Osteoblast (primary cell): Measurements from ENCODE around the gene SAMD9L. TPM values are rescaled to one million over a fixed set of nuclear protein-coding genes. Genes with fewer than 3 reads are reported as not detected.

Experiments
- DNase-seq: peaks from one replicate; pipeline ENCODE4 v3.0.0; 2011; ENCODE audit warnings: low spot score, mixed read lengths; ENCODE audit not compliant: insufficient read length; ENCODE audit errors: missing footprints
- H2AFZ ChIP-seq: 2 replicates; pipeline ENCODE4 v1.6.0; 2011; ENCODE audit warnings: mild to moderate bottlenecking, low read length
- H3K27ac ChIP-seq: 2 replicates; pipeline ENCODE4 v1.5.1; 2011; ENCODE audit warnings: mild to moderate bottlenecking, low read depth, low read length, moderate library complexity
- H3K27me3 ChIP-seq: 2 replicates; pipeline ENCODE4 v1.6.0; 2012; ENCODE audit warnings: mild to moderate bottlenecking, control low read depth, inconsistent platforms, low read length, moderate library complexity; ENCODE audit not compliant: insufficient read depth
- H3K36me3 ChIP-seq: 2 replicates; pipeline ENCODE4 v1.5.1; 2011; ENCODE audit warnings: mild to moderate bottlenecking, low read length, control low read depth, moderate library complexity; ENCODE audit not compliant: insufficient read depth
- H3K4me1 ChIP-seq: 2 replicates; pipeline ENCODE4 v1.5.1; 2011; ENCODE audit warnings: mild to moderate bottlenecking, low read length, control low read depth, moderate library complexity; ENCODE audit not compliant: insufficient read depth
- H3K4me2 ChIP-seq: 2 replicates; pipeline ENCODE4 v1.6.0; 2011; ENCODE audit warnings: mild to moderate bottlenecking, low read length; ENCODE audit not compliant: insufficient read depth
- H3K4me3 ChIP-seq: fragments of 200-600 bp; sonication (generic); 3 replicates; pipeline ENCODE4 v1.5.1; 2012; ENCODE audit warnings: mild to moderate bottlenecking, low read length, inconsistent platforms; ENCODE audit not compliant: insufficient read depth
- H3K79me2 ChIP-seq: 2 replicates; pipeline ENCODE4 v1.6.0; 2012; ENCODE audit warnings: mild to moderate bottlenecking, low read length, control low read depth, inconsistent platforms; ENCODE audit not compliant: insufficient read depth
- H3K9me3 ChIP-seq: 2 replicates; pipeline ENCODE4 v1.5.1; 2011; ENCODE audit warnings: low read depth, low read length, control low read depth
- H4K20me1 ChIP-seq: 2 replicates; pipeline ENCODE4 v1.6.0; 2012; ENCODE audit warnings: mild to moderate bottlenecking, low read length, control low read depth; ENCODE audit not compliant: insufficient read depth
- total RNA-seq: library from RNA; depleted of rRNA; stranded (reverse); fragments of >200 nt; gene quantifications from 2 replicates; pipeline ENCODE4 v1.2.3, GENCODE V29; 2012
- TF ChIP-seq, protein P1 (sequence below): IDR thresholded peaks from 2 replicates; pipeline ENCODE4 v1.5.1; 2011; ENCODE audit warnings: mild to moderate bottlenecking, low read depth, low read length, moderate library complexity; ENCODE audit errors: extremely low read depth

Gene SAMD9L
- total RNA-seq, 1 donor: 25.0 TPM

DNA sequence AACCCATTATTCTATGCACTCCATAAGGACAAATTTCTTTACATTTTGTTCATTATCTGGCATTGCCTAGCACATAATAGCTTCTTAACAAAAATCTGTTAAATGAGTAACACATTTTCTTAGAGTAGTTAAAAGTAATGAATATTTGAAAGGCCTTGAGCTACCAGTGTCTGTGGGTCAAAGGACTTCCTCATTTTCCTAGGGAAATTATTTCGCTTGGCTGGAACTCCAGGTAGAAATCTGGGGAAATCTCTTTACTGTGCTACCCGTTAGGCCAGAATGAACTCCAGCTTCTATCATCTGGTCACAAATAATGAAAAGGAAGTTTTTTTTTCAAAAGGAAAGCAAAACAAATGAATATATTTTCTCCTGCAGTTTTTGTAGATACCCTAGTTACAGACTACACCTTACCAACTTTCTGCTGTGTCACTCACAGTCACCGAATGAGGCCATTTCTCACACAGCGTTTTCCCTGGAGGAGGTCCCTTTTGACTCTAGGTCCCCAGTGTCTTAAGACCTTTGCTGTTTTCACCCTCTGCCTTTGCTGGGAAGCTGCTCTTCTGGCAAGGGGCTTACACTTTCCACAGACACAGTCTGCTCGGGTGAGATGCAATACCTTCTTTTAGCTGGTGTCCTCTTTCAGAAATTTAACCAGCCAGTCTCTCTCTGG, 1.6 kb downstream of the SAMD9L start:
- no peak for DNase-seq
- peaks cover 2% of the 10 kb centered on the region for H3K79me2 ChIP-seq
- TF ChIP-seq, protein P1, sequence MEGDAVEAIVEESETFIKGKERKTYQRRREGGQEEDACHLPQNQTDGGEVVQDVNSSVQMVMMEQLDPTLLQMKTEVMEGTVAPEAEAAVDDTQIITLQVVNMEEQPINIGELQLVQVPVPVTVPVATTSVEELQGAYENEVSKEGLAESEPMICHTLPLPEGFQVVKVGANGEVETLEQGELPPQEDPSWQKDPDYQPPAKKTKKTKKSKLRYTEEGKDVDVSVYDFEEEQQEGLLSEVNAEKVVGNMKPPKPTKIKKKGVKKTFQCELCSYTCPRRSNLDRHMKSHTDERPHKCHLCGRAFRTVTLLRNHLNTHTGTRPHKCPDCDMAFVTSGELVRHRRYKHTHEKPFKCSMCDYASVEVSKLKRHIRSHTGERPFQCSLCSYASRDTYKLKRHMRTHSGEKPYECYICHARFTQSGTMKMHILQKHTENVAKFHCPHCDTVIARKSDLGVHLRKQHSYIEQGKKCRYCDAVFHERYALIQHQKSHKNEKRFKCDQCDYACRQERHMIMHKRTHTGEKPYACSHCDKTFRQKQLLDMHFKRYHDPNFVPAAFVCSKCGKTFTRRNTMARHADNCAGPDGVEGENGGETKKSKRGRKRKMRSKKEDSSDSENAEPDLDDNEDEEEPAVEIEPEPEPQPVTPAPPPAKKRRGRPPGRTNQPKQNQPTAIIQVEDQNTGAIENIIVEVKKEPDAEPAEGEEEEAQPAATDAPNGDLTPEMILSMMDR: no peak
- peaks cover 19% of the 10 kb centered on the region for H3K4me1 ChIP-seq
- H3K4me2 ChIP-seq: peak overlapping the region; percentile 94
- peak overlapping the region; percentile 13 for H3K27ac ChIP-seq
- H2AFZ ChIP-seq: peak overlapping the region; percentile 92
- no peaks in the 10 kb centered on the region for H3K9me3 ChIP-seq
- no peaks in the 10 kb centered on the region for H4K20me1 ChIP-seq
- no peaks in the 10 kb centered on the region for H3K27me3 ChIP-seq
- H3K36me3 ChIP-seq: peaks cover 4% of the 10 kb centered on the region
- peak overlapping the region; percentile 73 for H3K4me3 ChIP-seq

DNA sequence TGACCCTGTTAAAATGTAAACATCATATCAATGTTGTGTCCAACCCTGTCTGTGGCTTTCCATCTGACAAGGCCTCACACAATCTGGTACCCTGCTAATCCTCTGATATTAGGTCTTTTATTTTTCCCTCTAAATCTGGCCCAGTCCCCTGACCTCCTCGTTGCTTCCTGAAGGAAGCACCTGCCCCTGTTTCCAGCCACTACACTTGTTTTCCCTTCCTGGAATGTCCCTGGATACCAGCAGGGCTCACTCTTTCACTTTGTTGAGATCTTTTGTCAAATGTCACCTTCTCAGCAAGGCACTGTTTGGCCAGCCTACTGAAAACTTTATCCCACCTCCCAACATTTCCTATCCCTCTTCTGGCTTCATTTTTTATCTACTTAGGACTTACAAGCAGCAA, 2.1 kb downstream of the SAMD9L start:
- no peak overlapping the region for H3K4me3 ChIP-seq
- H3K4me2 ChIP-seq: no peak overlapping the region
- peaks cover 2% of the 10 kb centered on the region for H3K79me2 ChIP-seq
- H4K20me1 ChIP-seq: no peaks in the 10 kb centered on the region
- TF ChIP-seq, protein P1: no peak
- no peaks in the 10 kb centered on the region for H3K27me3 ChIP-seq
- peaks cover 4% of the 10 kb centered on the region for H3K36me3 ChIP-seq
- H3K9me3 ChIP-seq: no peaks in the 10 kb centered on the region
- H3K27ac ChIP-seq: no peak overlapping the region
- DNase-seq: no peak
- no peak overlapping the region for H2AFZ ChIP-seq
- peaks cover 19% of the 10 kb centered on the region for H3K4me1 ChIP-seq

DNA sequence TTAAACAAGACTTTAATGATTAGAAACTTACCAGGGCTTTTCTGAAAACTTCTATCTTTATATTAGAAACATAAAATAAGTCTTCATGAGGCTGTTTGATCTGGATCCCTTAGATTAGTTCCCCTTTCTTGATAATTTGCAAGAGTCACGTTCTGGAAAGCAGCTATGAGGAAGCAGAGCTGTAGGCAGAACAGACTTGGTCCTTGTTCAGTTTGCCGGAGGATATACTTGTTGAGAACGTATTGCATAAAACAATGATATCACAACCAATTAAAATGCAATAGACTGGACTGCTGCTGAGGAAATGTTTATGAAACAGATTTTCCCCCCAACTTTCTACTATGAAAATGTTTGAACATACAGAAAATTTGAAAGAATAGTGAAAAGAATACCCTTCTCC, 2.8 kb downstream of the SAMD9L start:
- H3K27ac ChIP-seq: no peak overlapping the region
- TF ChIP-seq, protein P1: no peak
- no peak overlapping the region for H2AFZ ChIP-seq
- H3K36me3 ChIP-seq: peaks cover 4% of the 10 kb centered on the region
- no peak for DNase-seq
- H3K4me1 ChIP-seq: peaks cover 19% of the 10 kb centered on the region
- H4K20me1 ChIP-seq: no peaks in the 10 kb centered on the region
- H3K4me3 ChIP-seq: no peak overlapping the region
- no peak overlapping the region for H3K4me2 ChIP-seq
- H3K27me3 ChIP-seq: no peaks in the 10 kb centered on the region
- H3K9me3 ChIP-seq: no peaks in the 10 kb centered on the region
- H3K79me2 ChIP-seq: peaks cover 2% of the 10 kb centered on the region

DNA sequence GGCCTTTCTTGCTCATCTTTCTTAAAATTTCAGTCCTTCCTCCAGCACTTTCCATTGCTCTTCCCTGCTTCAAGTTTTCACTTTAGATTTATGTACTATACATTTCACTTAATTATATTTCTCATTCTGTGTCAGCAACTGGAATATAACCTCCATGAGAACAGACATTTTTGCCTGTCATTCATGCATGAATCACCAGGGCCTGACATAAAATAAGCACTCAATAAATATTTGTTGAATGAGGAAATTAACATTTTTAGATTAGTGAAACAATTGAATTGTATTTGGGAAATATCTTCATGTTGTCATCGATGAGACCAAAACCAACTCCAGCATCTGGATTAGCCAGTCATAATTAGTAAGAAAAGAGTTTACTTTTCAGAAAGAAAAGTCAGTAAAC, 6.1 kb downstream of the SAMD9L start:
- DNase-seq: no peak

More for the DNA sequence above, 6.1 kb downstream of the SAMD9L start:
- TF ChIP-seq, protein P1: no peak
- Histone ChIP-seq H3K27me3 (no peaks in the 10 kb centered on the region), H3K36me3 (peaks cover 4% of the 10 kb centered on the region), H3K79me2 (peaks cover 2% of the 10 kb centered on the region), H4K20me1 (no peaks in the 10 kb centered on the region), H3K27ac (peak overlapping the region; percentile 47), H3K4me2 (no peak overlapping the region), H3K4me1 (peaks cover 6% of the 10 kb centered on the region), H3K4me3 (no peak overlapping the region), H2AFZ (no peak overlapping the region), H3K9me3 (no peaks in the 10 kb centered on the region)
